Measurements from ENCODE around the gene SP4.

The SP4 gene

GRCh38 chr7:21412410-21412851 lies 15.5 kb upstream of the SP4 start:
- no peak overlapping the region for H3K4me3 ChIP-seq (ENCODE audit: low read length)
- DNase-seq (ENCODE audit: low read depth) = no peak
- TF ChIP-seq CTCF (conservative IDR thresholded peaks at IDR 0.05; ENCODE audit: low read length) = no peak

- TF ChIP-seq CTCF (conservative IDR thresholded peaks at IDR 0.05; ENCODE audit: low read length) = no peak
- DNase-seq (ENCODE audit: low read depth) = no peak
- no peak overlapping the region for H3K4me3 ChIP-seq (ENCODE audit: low read length)
These were observed 14.9 kb upstream of the SP4 start for GRCh38 chr7:21412957-21413356.

GRCh38 chr7:21413502-21413901 lies 14.4 kb upstream of the SP4 start:
- no peak for DNase-seq (ENCODE audit: low read depth)
- no peak overlapping the region for H3K4me3 ChIP-seq (ENCODE audit: low read length)
- TF ChIP-seq CTCF (conservative IDR thresholded peaks at IDR 0.05; ENCODE audit: low read length) = no peak

GRCh38 chr7:21414795-21415393 lies 13.0 kb upstream of the SP4 start:
- DNase-seq (ENCODE audit: low read depth) = no peak
- no peak overlapping the region for H3K4me3 ChIP-seq (ENCODE audit: low read length)
- TF ChIP-seq CTCF (conservative IDR thresholded peaks at IDR 0.05; ENCODE audit: low read length) = no peak

GRCh38 chr7:21417647-21418046 lies 10.2 kb upstream of the SP4 start:
- H3K4me3 ChIP-seq (ENCODE audit: low read length) = no peak overlapping the region
- TF ChIP-seq CTCF (conservative IDR thresholded peaks at IDR 0.05; ENCODE audit: low read length) = no peak
- no peak for DNase-seq (ENCODE audit: low read depth)

- no peak for TF ChIP-seq CTCF (conservative IDR thresholded peaks at IDR 0.05; ENCODE audit: low read length)
- no peak for DNase-seq (ENCODE audit: low read depth)
- H3K4me3 ChIP-seq (ENCODE audit: low read length) = no peak overlapping the region
These were observed 5.1 kb upstream of the SP4 start for GRCh38 chr7:21422751-21423150.

- TF ChIP-seq CTCF (conservative IDR thresholded peaks at IDR 0.05; ENCODE audit: low read length) = no peak
- no peak for DNase-seq (ENCODE audit: low read depth)
- H3K4me3 ChIP-seq (ENCODE audit: low read length) = no peak overlapping the region
These were observed 2.6 kb upstream of the SP4 start for GRCh38 chr7:21425290-21425689.
